GM19467 (cell line): ENCODE results near the gene WWOX.

Source experiments
- ATAC-seq: cut with Tn5 transposase; IDR thresholded peaks from one replicate; pipeline ENCODE4 v1.9.1; 2021; ENCODE audit warnings: mild to moderate bottlenecking, moderate library complexity; ENCODE audit not compliant: unreplicated experiment

Gene WWOX

DNA sequence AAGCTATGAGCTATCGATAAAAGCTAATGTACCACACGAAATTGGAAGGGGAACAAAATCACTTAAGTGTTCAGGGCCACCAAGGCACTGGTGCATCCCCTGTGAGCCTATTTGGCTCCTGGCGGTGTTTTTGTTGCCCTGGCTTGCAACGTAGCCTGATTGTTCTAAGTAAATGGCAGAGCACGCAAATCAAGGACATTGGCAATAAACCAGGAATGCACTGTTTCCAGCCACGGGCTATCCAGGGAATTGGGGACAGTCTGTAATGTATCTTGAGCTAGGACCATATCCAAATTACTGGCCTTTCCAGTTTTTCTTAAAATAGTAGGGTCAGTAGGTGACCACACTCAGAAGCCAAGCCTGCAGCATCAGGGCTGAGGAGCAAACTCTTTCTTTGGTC is 767.1 kb downstream of the WWOX start:
- no peak for ATAC-seq

DNA sequence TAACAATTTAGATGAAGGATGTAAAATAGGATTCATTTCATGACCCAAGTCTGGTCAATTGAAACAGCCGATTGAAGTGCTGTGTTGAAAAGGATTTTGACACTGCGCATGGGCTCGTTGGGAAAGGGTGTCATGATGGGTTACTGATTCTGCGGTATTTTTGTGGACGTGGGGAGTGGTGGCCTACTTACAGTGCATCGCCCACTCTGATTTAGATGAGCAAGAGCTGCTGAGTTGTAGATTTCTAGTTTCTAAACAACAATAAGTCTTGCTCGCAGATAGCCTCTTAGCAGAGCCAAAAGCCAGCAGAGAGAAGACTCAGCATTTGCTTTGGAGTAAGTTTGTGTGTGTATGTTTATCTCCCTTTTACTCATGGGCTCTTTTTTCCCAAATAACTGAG is 770.0 kb downstream of the WWOX start:
- ATAC-seq: no peak

DNA sequence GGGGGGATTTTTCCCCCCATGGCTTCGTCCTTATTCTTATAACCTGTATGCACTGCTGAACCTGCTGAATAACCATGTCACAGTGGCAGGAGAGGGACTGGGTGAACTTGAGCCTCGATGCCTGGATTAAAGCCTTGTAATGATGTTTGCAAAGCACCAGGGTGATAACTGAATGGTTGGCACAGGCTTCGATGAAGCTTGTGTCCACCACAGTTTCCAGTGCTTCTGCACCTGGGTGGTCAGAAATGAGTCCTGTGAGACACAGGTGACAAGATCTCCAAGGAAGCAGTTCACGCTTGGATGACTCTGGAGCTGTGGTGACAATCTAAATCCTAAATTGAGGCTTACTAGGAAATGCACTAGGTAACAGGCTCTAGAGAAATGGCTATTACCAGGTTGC is 771.8 kb downstream of the WWOX start:
- ATAC-seq: no peak

DNA sequence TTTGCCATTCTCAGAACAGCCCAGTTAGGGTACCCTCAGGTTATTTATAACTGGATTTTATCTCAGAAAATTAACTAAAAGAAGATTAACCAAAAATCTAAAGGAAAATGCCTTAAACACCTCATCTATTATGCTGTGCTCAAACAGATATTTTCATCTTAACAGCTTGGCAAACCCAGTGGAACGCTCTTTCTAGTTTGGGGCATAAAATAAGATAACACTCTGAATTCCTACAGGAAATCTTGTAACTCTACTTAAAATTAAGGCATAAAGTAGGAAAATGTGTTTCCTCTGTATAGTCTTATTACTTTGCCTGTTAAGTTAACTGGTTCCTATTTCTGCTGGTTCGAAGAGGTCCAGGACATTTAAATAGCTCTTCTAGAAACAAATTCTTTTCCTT is 777.2 kb downstream of the WWOX start:
- no peak for ATAC-seq

DNA sequence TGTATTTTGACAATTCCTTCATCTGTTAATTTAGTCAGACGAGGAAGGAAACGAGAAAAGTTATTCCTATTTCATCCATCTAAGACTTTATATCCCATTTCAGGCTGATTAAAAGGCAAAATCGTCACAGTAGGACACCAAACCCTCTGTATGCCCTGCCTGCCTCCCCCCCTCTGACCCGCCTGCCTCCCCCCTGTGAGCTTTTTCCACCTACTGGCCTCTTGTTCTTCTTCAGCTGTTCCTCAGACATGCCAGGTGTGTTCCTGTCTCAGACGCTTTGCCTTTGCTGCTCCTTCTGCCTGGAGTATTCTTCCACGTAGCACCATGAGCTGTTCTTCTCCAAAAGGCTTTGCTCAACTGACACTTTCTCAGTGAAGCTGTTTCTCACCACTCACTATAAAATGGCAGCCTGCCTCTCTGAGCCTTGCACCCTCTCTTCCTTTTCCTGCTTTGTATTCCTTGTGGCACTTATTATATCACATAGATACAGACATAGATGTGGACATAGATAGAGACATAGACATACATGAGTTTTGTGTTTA is 777.7 kb downstream of the WWOX start:
- ATAC-seq: no peak

- ATAC-seq: no peak
These were observed 779.1 kb downstream of the WWOX start for GRCh38 chr16:78878570-78878969.

- no peak for ATAC-seq
These were observed 779.6 kb downstream of the WWOX start for GRCh38 chr16:78879011-78879410.

DNA sequence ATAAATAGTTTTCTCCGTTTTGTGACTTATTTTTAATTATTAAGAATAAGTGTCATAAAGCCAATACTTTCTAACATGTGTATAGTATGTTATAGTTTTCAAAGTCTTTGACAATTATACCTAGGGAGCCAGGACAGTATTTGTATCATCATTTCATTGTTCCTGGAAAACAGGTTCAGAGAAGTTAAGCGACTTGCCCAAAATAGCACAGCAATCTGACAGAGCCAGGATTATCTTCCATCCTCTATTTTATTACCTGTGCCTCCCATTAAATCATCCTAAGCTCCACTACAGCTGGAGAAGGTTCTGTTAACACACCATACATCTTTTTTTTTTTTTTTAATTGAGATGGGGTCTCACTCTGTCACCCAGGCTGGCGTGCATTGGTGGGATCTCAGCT is 782.7 kb downstream of the WWOX start:
- ATAC-seq: no peak

- no peak for ATAC-seq
These were observed 783.3 kb downstream of the WWOX start for GRCh38 chr16:78882751-78883150.

DNA sequence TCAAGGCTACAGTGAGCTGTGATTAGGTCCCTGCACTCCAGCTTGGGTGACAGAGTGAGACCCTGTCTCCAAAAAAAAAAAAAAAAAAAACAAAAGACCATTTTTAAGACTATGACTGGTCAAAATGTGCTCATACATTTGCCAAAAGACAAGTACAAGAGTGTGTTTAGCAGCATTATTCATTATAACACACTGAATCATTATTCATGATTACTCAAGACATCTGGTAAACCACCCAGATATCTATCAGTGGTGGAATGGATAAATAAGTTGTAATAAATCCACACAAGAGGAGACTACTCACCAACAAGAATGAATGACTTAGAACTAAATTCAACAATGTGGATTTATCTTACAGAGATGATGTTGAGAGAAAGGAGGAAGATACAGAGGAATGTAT is 784.8 kb downstream of the WWOX start:
- ATAC-seq: no peak

- ATAC-seq: no peak
These were observed 789.9 kb downstream of the WWOX start for GRCh38 chr16:78889346-78889745.

GRCh38 chr16:78890373-78890895 is 791.0 kb downstream of the WWOX start:
- no peak for ATAC-seq

- ATAC-seq: no peak
These were observed 793.7 kb downstream of the WWOX start for GRCh38 chr16:78892951-78893733.

- ATAC-seq: no peak
These were observed 795.4 kb downstream of the WWOX start for GRCh38 chr16:78894886-78895285.

DNA sequence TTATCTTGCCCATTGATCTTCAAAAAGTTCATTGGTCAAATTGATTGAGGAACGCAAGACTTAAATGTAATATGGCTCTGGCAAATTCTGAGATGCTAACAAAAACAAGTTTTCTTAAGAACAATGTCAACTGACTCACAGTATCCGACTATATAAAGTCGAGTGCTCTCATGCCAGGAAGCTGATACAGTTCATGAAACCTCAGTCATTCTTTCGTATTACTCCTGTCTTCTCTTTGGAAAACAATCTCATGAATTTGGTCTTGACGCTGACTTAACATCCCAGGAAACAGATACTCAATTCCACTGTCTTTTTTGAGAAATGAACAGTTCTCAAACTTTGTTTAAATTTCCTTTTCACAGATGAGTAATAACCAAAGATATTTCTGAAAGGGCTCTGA is 796.2 kb downstream of the WWOX start:
- no peak for ATAC-seq

- ATAC-seq: no peak
These were observed 796.8 kb downstream of the WWOX start for GRCh38 chr16:78896280-78896679.

DNA sequence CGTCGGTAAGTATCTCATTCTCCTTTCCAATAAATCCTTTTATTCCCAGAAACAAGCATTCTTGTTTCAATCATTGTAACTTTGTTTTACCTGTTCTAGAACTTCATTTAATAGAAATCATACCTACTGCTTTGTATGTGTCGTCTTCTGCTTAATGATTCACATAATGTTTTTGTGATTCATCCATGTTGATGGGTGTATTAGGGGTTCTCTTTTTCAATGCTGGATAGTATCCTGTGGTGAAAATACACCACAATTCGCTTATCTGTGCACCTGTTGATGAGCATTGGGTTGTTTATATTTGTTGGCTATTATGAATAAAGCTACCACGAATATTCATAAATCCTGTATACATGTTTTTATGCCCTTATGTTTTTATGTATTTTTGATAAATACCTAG is 797.8 kb downstream of the WWOX start:
- no peak for ATAC-seq

GRCh38 chr16:78900044-78900811 is 800.8 kb downstream of the WWOX start:
- no peak for ATAC-seq

DNA sequence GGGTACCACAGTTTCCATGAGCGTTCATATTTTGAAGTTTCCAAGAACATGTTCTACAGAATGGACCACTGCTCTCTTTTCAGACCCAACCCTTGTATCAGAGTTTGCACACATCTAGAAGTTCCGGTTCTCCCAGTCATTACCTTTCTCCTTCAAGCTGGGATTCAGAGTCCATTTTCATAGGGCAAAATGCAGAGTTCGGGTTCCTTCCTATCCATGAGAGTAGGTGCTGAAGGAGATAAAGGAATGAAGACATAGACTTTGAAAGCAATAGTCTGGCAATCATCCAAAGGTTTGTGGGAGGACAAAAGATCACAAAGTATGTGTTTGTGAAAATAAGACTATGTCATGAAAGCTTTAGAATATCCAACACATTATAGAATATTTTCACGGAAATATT is 801.5 kb downstream of the WWOX start:
- ATAC-seq: no peak

DNA sequence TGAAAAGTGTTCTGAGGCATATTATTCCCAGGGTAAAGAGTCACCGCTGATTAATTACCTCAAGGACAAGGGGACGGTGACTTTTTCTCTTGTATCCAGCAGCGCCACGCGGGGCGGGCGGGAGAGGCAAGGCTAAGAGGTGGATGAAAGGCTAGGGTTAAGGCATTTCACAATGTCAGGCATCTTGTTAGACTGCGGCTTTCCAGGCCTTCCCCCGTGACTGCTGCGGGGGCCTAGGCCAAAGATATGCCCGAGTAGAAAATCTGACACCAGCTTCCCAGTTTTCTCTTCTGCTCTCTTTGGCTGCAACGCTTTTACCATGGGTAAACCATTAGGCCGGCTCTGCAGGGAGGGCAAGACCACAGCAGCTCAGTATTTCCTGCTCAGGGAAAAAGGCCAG is 802.9 kb downstream of the WWOX start:
- no peak for ATAC-seq

DNA sequence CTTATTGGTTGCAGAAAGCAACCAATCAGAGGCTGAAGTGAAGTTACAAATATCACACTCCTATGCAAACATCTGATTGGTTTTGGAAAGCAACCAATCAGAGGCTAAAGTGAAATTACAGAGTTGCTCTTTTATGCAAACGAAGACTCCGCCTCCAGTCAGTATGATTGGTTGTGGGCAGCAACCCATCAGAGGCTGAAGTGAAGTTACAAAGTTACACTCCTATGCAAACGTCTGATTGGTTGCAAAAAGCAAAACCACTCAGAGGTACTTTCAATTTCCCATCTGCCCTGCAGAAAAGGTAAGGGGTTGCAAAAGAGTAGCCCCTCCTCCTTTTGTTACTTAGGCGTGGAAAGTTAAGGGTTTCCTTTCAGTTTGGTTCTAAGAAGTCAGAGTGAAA is 803.8 kb downstream of the WWOX start:
- no peak for ATAC-seq

DNA sequence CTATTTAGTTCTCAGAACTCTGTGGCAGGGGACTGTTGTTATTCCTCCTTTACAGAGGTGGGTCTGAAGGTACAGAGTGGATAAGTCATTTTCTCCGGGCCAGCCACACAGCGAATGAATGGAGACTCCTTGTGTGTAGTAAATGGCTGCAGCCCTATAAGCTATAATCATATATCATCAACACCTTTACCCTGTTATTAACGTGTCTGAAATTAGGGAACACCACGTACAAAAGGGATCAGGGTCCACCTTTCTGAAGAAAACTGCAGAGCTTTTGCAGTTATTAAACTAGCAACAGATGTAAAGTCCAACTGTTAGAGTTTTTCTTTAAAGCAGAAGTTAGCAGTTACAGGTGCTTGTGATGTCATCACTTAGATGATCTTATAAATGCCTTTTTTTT is 804.4 kb downstream of the WWOX start:
- ATAC-seq: no peak
